Prostate gland (tissue), 2 donors: Measurements from ENCODE around the gene ZNF516.

Source experiments
- POLR2A ChIP-seq: fragments of 450-650 bp; IDR thresholded peaks from one replicate; pipeline ENCODE4 v1.6.1; 2016; ENCODE audit warnings: antibody characterized with exemption, mild to moderate bottlenecking
- TF ChIP-seq, protein P1 (sequence below), 4 experiments: fragments of 200-600 bp in 2 of 4; fragments of 450-650 bp in 2 of 4; sonication (generic) in 2 of 4; IDR thresholded peaks; 1 replicate in 3 of 4; 2 replicates in 1 of 4; pipeline ENCODE4 v1.5.1; 2016 to 2019; ENCODE audit warnings: antibody characterized with exemption in 4 of 4, mild to moderate bottlenecking in 2 of 4, moderate library complexity in 2 of 4

DNA sequence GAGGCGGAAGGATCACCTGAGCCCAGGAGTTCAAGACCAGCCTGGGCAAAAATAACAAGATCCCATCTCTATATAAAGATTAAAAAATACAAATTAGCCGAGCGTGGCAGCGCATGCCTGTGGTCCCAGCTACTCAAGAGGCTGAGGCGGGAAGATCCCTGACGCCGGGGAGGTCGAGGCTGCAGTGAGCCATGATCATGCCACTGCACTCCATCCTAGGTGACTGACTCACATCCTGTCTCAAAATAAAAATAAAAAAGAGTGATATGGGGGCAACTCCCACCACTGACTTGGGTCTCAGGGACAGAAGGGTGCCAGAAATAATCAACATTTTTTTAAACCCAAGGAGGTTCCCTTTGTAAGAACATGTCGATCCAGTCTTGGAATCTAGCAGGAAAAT, 37.6 kb downstream of the ZNF516 start:
- TF ChIP-seq, protein P1, sequence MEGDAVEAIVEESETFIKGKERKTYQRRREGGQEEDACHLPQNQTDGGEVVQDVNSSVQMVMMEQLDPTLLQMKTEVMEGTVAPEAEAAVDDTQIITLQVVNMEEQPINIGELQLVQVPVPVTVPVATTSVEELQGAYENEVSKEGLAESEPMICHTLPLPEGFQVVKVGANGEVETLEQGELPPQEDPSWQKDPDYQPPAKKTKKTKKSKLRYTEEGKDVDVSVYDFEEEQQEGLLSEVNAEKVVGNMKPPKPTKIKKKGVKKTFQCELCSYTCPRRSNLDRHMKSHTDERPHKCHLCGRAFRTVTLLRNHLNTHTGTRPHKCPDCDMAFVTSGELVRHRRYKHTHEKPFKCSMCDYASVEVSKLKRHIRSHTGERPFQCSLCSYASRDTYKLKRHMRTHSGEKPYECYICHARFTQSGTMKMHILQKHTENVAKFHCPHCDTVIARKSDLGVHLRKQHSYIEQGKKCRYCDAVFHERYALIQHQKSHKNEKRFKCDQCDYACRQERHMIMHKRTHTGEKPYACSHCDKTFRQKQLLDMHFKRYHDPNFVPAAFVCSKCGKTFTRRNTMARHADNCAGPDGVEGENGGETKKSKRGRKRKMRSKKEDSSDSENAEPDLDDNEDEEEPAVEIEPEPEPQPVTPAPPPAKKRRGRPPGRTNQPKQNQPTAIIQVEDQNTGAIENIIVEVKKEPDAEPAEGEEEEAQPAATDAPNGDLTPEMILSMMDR (IDR thresholded peaks at IDR 0.05): no peak
- TF ChIP-seq POLR2A: no peak
